ENCODE measurements around the gene SET.
"Not testable (repeated sequence)": the region's sequence is repeated elsewhere in the genome, so short reads cannot be mapped to it uniquely, and the experiment has no call there.

The SET gene

DNA sequence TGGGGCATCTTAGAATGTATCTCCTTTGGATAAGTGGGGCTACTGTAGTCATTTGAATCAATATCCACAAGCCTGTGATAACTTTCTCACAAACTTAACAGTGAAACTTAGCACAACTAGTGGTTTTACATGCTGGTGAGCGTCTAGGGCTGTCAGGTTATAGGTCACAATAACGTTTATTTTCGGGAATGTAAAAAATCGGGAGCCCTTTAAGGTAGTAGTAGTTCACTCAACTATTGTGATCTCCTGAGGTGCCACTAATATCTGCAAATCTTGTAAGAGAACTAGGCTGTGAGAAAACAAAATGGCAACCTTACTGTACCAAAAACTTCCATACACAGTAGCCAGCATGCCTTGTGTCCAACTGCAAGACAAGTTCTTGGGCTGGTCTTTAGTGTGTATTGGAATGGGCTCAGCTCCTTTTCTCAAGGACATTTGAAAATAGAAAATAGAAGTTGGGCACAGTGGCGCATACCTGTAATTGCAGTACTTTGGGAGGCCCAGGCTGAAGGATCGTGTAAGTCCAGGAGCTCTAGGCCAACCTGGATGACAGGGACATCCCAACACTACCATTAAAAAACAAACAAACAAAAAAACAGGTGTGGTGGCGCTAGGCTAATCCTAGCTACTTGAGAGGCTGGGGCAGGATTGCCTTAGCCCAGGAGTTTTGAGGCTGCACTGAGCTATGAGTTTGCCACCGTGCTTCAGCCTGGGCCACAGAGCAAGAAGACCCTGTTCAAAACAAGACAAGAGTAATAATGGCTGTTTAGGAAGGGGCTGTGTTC is 8.1 kb downstream of the SET start:
- no peak for DNase-seq (ENCODE audit: low read depth in 1 of 2, low spot score in 1 of 2)
- Histone ChIP-seq H3K27me3 (ENCODE audit: insufficient read depth, poor library complexity, severe bottlenecking) (no peaks in the 10 kb centered on the region), H3K27ac (replicated peaks) (no peak overlapping the region), H3K4me3 (replicated peaks; ENCODE audit: insufficient read depth, low read length) (no peak overlapping the region)
- peak; percentile 24 for TF ChIP-seq POLR2AphosphoS5 (IDR thresholded peaks at IDR 0.05; ENCODE audit: low read depth)
- TF ChIP-seq, protein P1, sequence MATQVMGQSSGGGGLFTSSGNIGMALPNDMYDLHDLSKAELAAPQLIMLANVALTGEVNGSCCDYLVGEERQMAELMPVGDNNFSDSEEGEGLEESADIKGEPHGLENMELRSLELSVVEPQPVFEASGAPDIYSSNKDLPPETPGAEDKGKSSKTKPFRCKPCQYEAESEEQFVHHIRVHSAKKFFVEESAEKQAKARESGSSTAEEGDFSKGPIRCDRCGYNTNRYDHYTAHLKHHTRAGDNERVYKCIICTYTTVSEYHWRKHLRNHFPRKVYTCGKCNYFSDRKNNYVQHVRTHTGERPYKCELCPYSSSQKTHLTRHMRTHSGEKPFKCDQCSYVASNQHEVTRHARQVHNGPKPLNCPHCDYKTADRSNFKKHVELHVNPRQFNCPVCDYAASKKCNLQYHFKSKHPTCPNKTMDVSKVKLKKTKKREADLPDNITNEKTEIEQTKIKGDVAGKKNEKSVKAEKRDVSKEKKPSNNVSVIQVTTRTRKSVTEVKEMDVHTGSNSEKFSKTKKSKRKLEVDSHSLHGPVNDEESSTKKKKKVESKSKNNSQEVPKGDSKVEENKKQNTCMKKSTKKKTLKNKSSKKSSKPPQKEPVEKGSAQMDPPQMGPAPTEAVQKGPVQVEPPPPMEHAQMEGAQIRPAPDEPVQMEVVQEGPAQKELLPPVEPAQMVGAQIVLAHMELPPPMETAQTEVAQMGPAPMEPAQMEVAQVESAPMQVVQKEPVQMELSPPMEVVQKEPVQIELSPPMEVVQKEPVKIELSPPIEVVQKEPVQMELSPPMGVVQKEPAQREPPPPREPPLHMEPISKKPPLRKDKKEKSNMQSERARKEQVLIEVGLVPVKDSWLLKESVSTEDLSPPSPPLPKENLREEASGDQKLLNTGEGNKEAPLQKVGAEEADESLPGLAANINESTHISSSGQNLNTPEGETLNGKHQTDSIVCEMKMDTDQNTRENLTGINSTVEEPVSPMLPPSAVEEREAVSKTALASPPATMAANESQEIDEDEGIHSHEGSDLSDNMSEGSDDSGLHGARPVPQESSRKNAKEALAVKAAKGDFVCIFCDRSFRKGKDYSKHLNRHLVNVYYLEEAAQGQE (IDR thresholded peaks at IDR 0.05; ENCODE audit: insufficient replicate concordance, low read depth): no peak

DNA sequence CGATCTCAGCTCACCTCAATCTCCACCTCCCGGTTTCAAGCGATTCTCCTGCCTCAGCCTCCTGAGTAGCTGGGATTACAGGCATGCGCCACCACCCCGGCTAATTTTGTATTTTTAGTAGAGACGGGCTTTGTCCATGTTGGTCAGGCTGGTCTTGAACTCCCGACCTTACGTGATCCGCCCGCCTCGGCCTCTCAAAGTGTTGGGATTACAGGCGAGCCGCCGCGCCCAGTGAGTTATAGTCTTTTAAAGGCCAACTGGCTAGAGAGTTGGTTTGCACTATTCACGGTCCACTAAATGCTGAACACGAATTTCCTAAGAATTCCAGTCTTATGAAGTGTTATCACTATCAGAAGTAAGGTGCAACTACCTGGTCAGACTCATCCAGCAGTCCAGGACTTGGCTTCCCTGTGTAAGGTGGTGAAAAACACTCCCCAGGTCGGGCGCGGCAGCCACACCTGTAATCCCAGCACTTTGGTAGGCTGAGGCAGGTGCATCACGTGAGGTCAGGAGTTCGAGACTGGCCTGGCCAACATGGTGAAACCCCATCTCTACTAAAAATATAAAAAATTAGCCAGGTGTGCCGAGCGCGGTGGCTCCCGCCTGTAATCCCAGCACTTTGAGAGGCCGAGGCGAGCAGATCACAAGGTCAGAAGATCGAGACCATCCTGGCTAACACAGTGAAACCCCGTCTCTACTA is 10.2 kb downstream of the SET start:
- not testable (repeated sequence) for H3K27ac ChIP-seq (replicated peaks); DNase-seq (ENCODE audit: low read depth in 1 of 2, low spot score in 1 of 2); H3K4me3 ChIP-seq (replicated peaks; ENCODE audit: insufficient read depth, low read length); H3K27me3 ChIP-seq (ENCODE audit: insufficient read depth, poor library complexity, severe bottlenecking)

DNA sequence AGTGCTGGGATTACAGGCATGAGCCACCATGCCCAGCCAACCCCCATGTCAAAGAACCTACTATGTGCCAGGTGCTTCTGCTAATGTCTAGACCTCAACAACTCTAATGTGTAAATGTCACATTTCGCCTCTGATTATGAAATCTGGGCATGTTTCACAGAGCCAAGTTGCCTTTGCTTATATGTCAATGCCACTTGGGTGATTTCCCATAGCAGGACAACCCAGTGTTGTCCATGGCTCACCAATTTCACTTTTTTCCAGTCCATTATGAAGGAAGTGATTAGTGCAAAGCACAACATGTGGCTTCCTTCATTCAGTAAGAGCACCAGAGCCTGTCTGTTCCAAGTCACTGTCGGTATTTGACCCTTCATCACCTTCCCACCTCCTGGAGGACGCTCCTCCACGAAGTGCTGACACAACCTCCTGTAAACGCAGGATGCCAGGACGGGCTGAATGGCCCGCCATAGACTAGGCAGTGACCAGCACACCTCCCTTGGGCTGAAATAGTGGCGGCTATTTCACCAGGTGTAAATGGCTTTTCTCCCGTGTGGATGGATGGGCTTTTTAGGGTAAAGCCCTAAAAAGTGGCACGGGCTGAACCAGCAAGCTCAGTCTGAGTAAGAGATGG is 12.3 kb downstream of the SET start:
- DNase-seq (ENCODE audit: low read depth in 1 of 2, low spot score in 1 of 2): no peak
- H3K27me3 ChIP-seq (ENCODE audit: insufficient read depth, poor library complexity, severe bottlenecking): no peaks in the 10 kb centered on the region
- no peak overlapping the region for H3K27ac ChIP-seq (replicated peaks)
- no peak for TF ChIP-seq POLR2AphosphoS5 (IDR thresholded peaks at IDR 0.05; ENCODE audit: low read depth)
- H3K4me3 ChIP-seq (replicated peaks; ENCODE audit: insufficient read depth, low read length): no peak overlapping the region

DNA sequence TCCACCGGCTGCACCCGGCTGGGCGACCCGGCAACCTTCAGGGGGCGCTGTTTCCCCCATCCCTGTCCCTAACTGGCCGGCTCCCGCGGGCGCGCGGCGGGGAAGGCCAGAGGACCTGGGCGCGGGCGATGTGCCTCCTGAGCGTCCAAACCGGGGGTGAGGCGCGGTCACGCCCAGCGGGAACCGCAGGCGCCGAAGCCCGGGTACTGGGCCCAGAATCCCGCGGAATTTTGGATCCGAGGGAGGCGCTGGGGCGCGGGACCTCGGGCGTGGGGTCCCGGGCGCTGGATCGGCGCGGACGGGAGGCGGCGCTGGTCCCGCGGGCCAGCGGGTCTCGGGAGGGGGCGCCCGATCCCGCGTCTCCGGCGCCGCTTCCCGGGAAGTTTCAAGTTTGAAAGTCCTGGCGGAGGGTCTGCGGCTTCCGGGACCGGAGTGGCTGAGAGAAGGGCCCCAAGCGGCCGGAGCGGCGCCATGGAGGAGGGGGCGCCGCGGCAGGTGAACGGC is 13.5 kb downstream of the SET start, which contains the start of gene PKN3:
PKN3 (plus strand) TSS at position 59 of the 504 bp plus-strand sequence; CDS start at position 472, 413 bp downstream.
- H3K4me3 ChIP-seq (replicated peaks; ENCODE audit: insufficient read depth, low read length): peak within 1 kb of the TSS; percentile 67

DNA sequence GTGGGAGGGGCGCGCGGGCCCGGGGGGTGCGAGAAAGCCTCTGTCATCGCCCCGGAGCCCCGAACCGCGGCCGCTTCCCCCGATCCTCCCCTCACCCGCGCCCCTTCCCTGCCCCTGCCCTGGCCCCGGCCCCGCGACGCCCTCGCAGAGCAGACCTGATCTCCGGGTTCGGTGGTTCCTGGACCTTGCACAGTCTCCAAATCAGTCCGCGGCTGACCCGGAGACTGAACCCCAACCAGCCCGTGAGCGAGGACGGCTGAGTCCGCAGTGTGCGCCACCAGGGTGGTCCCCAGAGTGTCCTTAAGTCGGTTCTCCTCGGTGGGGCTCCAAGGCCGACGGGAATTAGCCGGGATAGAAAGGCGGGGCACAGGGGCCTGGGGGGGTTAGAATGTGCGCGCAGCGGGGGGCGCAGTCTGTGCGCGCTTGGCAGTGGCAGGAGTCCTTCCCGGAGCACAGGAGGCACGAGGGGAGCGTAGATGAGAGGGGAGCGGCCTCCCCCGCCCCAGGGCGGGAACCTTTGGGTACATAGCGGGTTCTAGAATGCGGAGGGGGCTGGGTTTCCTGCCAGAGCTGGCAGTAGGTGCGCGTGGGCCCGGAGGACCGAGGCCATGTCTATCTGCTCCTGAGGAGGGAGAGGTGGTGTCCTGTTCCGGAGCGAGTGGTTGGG is 14.1 kb downstream of the SET start:
- no peak for DNase-seq (ENCODE audit: low read depth in 1 of 2, low spot score in 1 of 2)
- Histone ChIP-seq H3K27me3 (ENCODE audit: insufficient read depth, poor library complexity, severe bottlenecking) (no peaks in the 10 kb centered on the region), H3K4me3 (replicated peaks; ENCODE audit: insufficient read depth, low read length) (peak overlapping the region; percentile 67), H3K27ac (replicated peaks) (peak overlapping the region; percentile 50)
- TF ChIP-seq POLR2AphosphoS5 (IDR thresholded peaks at IDR 0.05; ENCODE audit: low read depth): no peak
- TF ChIP-seq, protein P1 (IDR thresholded peaks at IDR 0.05; ENCODE audit: insufficient replicate concordance, low read depth): no peak
- TF ChIP-seq, protein P2, sequence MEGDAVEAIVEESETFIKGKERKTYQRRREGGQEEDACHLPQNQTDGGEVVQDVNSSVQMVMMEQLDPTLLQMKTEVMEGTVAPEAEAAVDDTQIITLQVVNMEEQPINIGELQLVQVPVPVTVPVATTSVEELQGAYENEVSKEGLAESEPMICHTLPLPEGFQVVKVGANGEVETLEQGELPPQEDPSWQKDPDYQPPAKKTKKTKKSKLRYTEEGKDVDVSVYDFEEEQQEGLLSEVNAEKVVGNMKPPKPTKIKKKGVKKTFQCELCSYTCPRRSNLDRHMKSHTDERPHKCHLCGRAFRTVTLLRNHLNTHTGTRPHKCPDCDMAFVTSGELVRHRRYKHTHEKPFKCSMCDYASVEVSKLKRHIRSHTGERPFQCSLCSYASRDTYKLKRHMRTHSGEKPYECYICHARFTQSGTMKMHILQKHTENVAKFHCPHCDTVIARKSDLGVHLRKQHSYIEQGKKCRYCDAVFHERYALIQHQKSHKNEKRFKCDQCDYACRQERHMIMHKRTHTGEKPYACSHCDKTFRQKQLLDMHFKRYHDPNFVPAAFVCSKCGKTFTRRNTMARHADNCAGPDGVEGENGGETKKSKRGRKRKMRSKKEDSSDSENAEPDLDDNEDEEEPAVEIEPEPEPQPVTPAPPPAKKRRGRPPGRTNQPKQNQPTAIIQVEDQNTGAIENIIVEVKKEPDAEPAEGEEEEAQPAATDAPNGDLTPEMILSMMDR (IDR thresholded peaks at IDR 0.05; ENCODE audit: insufficient read depth, low read length): no peak
- TF ChIP-seq SPI1 (IDR thresholded peaks at IDR 0.05; ENCODE audit: borderline replicate concordance, low read depth): no peak

More for the DNA sequence above, 13.5 kb downstream of the SET start, which contains the start of gene PKN3:
- TF ChIP-seq POLR2AphosphoS5 (IDR thresholded peaks at IDR 0.05; ENCODE audit: low read depth): peak; percentile 14; the same call in 1 of the 2 replicates
- no peak for TF ChIP-seq SPI1 (IDR thresholded peaks at IDR 0.05; ENCODE audit: borderline replicate concordance, low read depth)
- TF ChIP-seq, protein P2 (IDR thresholded peaks at IDR 0.05; ENCODE audit: insufficient read depth, low read length): peak; percentile 62
- TF ChIP-seq GABPA (IDR thresholded peaks at IDR 0.05; ENCODE audit: low read depth): no peak
- Histone ChIP-seq H3K27me3 (ENCODE audit: insufficient read depth, poor library complexity, severe bottlenecking) (no peaks in the 10 kb centered on the region), H3K27ac (replicated peaks) (peak within 1 kb of the TSS; percentile 50)
- DNase-seq (ENCODE audit: low read depth in 1 of 2, low spot score in 1 of 2): peak; percentile 79 to 87

Data from HL-60 (cell line).